Measurements from ENCODE around the gene CERS1.

GRCh38 chr19:18897094-18898029 lies 1.4 kb upstream of the CERS1 start:
- no peak for TF ChIP-seq CTCF (IDR thresholded peaks at IDR 0.05)
- no peak for TF ChIP-seq POLR2A (IDR thresholded peaks at IDR 0.05)
